HepG2 (cell line): ENCODE results near the gene M1AP. TPM values are rescaled to one million over a fixed set of nuclear protein-coding genes. Genes with fewer than 3 reads are reported as not detected.

Experiments
- ATAC-seq: fragments of 200-7000 bp; cut with Tn5 transposase; 3 replicates; pipeline ENCODE4 v1.9.1; 2020; ENCODE audit warnings: mild to moderate bottlenecking, moderate library complexity
- BruUV-seq: library from RNA; stranded (reverse); fragments of 400-500 nt; replicated peaks from 2 replicates; lab custom pipeline; 2021; lab: Mats Ljungman, UMichigan
- CTCF ChIA-PET: fragments of 300-600 bp; formaldehyde crosslinking; extraction: SDS; loops from one replicate; lab custom pipeline; 2021; ENCODE audit warnings: low total read pairs, inconsistent platforms, low intra/inter-chr PET ratio; lab: Yijun Ruan, JAX
- POLR2A ChIA-PET: fragments of 350-600 bp; sonication (Branson Sonifier 250); formaldehyde crosslinking; loops from one replicate; lab custom pipeline; 2020; ENCODE audit warnings: antibody characterized with exemption, inconsistent platforms; lab: Yijun Ruan, JAX
- DNase-seq: peaks from one replicate; pipeline ENCODE4 v3.0.0-alpha.2; 2015; ENCODE audit warnings: low spot score
- FAIRE-seq: peaks from 3 replicates; lab custom pipeline; 2011; peaks lifted over from hg19 to GRCh38; lab: Jason Lieb, UNC
- H2AFZ ChIP-seq: one replicate; pipeline ENCODE4 v1.6.1; 2011; ENCODE audit warnings: low read length, inconsistent platforms
- H3K27ac ChIP-seq: fragments of 300-600 bp; 3 replicates; pipeline ENCODE4 v1.8.0; 2011; ENCODE audit warnings: mixed run types, mild to moderate bottlenecking, mixed read lengths, low read length, inconsistent platforms; ENCODE audit not compliant: insufficient read depth; ENCODE audit errors: extremely low read length
- H3K27me3 ChIP-seq, 2 experiments: fragments of 200-600 bp in 1 of 2; 2 replicates in 1 of 2; 3 replicates in 1 of 2; pipeline versions ENCODE4 v1.6.0 to v1.8.0; 2011; ENCODE audit warnings: low read length in 2 of 2, mild to moderate bottlenecking in 2 of 2, moderate library complexity in 2 of 2, inconsistent platforms in 1 of 2; ENCODE audit not compliant: insufficient read depth in 2 of 2, control insufficient read depth in 1 of 2
- H3K36me3 ChIP-seq, 2 experiments: fragments of 200-600 bp in 1 of 2; replicated peaks in 1 of 2; 2 replicates in 1 of 2; 3 replicates in 1 of 2; pipeline versions ENCODE4 v1.5.1 to v1.8.0; 2011; ENCODE audit warnings: low read length in 2 of 2, inconsistent platforms in 1 of 2; ENCODE audit not compliant: insufficient read depth in 2 of 2, control insufficient read depth in 1 of 2
- H3K4me1 ChIP-seq: 2 replicates; pipeline ENCODE4 v1.5.1; 2012; ENCODE audit warnings: low read length, inconsistent platforms; ENCODE audit not compliant: insufficient read depth
- H3K4me2 ChIP-seq: 2 replicates; pipeline ENCODE4 v1.6.0; 2011; ENCODE audit warnings: low read depth, low read length, inconsistent platforms
- H3K4me3 ChIP-seq, 3 experiments: fragments of 200-600 bp in 1 of 3; sonication (generic), shearing (Covaris generic) in 1 of 3; replicated peaks in 1 of 3; 2 replicates each; pipeline ENCODE4 v1.5.1; 2011 to 2016; ENCODE audit warnings: low read length in 3 of 3, inconsistent platforms in 2 of 3, low read depth in 2 of 3, mild to moderate bottlenecking in 2 of 3, control low read depth in 1 of 3, mixed read lengths in 1 of 3; ENCODE audit not compliant: insufficient read depth in 1 of 3
- H3K79me2 ChIP-seq: one replicate; pipeline ENCODE4 v1.6.1; 2011; ENCODE audit warnings: low read length, inconsistent platforms; ENCODE audit not compliant: insufficient read depth
- H3K9ac ChIP-seq: 2 replicates; pipeline ENCODE4 v1.6.0; 2011; ENCODE audit warnings: mild to moderate bottlenecking, low read depth, low read length, inconsistent platforms; ENCODE audit not compliant: insufficient read depth
- H3K9me3 ChIP-seq: 2 replicates; pipeline ENCODE4 v1.5.1; 2012; ENCODE audit warnings: mild to moderate bottlenecking, low read length
- H4K20me1 ChIP-seq: 2 replicates; pipeline ENCODE4 v1.6.0; 2011; ENCODE audit warnings: inconsistent platforms, mild to moderate bottlenecking, low read length, moderate library complexity; ENCODE audit not compliant: insufficient read depth
- BRF2 ChIP-seq: sonication (generic); formaldehyde crosslinking; IDR thresholded peaks from 2 replicates; pipeline ENCODE4 v1.8.1; 2022; ENCODE audit warnings: mild to moderate bottlenecking, missing genetic modification reagents
- ELF3 ChIP-seq: IDR thresholded peaks from 2 replicates; pipeline ENCODE4 v1.6.1; 2016; ENCODE audit warnings: missing genetic modification reagents, missing compliant biosample characterization
- PHF21A ChIP-seq: sonication (generic); formaldehyde crosslinking; IDR thresholded peaks from 2 replicates; pipeline ENCODE4 v1.5.0; 2020; ENCODE audit warnings: mild to moderate bottlenecking, missing genetic modification reagents
- PREB ChIP-seq: sonication (generic); formaldehyde crosslinking; IDR thresholded peaks from 2 replicates; pipeline ENCODE4 v1.4.0; 2020; ENCODE audit warnings: missing genetic modification reagents
- SALL1 ChIP-seq: sonication (generic); formaldehyde crosslinking; IDR thresholded peaks from 2 replicates; pipeline ENCODE4 v1.8.0; 2022; ENCODE audit warnings: mild to moderate bottlenecking, missing genetic modification reagents
- WGBS: methylation state at CpG from one replicate; pipeline ENCODE4 v1.1.6; 2017; ENCODE audit warnings: low lambda C conversion rate; 5-methylcytosine and 5-hydroxymethylcytosine counted together
- in situ Hi-C: cut with HindIII; loops from 2 replicates; pipeline ENCODE4 v1.10.0; 2017; ENCODE audit warnings: low pct_unique_long_range_greater_than_20kb; ENCODE audit not compliant: extremely low pct_ligation_motif_present
- intact Hi-C: fragments of 100-400 bp; cut with micrococcal nuclease; formaldehyde crosslinking; loops from one replicate; pipeline ENCODE4 v1.10.0; 2022; ENCODE audit not compliant: unreplicated experiment
- polyA plus RNA-seq, 8 experiments: library from polyadenylated mRNA; depleted of rRNA in 3 of 8; stranded (reverse) in 7 of 8; unstranded in 1 of 8; fragments of >200 nt; fragmentation: Illumina TruSeq in 4 of 8; extraction: Trizol in 4 of 8; gene quantifications; 2 replicates each; pipeline versions ENCODE4 v1.2.1 to v1.2.3, GENCODE V29; 2011 to 2016; ENCODE audit warnings: low read depth in 4 of 8, missing spikeins in 1 of 8, mixed read lengths in 1 of 8; ENCODE audit not compliant: insufficient read depth in 1 of 8
- total RNA-seq, 5 experiments: library from RNA; depleted of rRNA; stranded (reverse); fragments of >200 nt; fragmentation: Illumina TruSeq; extraction: Trizol; gene quantifications; 2 replicates each; pipeline ENCODE4 v1.2.3, GENCODE V29; 2016; ENCODE audit warnings: low read depth in 1 of 5

Gene M1AP
- total and polyA plus RNA-seq, 2 of the 13 experiments (the other 11 are each of a cell fraction or from before 2014, with no cell fraction given) = not detected

- no peak for TF ChIP-seq PREB
- 0 out of 2 replicates have a peak, but pooled peaks have one; percentile 31 for TF ChIP-seq BRF2 (CRISPR knock-in tag)
These were observed 123.0 kb downstream of the M1AP start (continued) for GRCh38 chr2:74524955-74525716.

DNA sequence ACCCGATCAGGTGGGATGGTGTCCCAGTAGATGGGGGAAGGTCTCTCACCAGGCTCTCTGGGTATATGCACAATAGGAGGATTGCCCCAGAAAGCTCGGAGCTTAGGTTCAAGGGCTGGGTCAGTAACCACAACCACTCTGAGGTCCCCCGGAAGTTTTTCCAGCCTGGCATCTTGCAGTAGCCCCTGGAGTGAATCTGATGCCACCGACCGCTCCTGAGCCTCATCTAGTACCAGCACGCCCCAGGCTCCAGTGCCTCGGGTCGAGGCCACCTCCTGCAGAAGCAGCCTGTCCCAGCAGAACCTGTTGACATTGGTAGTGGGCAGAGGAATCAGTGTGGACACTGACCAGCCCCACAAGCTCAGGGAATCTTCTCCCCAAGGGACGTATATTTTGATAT lies 124.1 kb downstream of the M1AP start:
- H3K4me3 ChIP-seq = no peak overlapping the region
- FAIRE-seq (no peak), DNase-seq (no peak), ATAC-seq (no peak)
- no peaks in the 10 kb centered on the region for H4K20me1 ChIP-seq
- H3K27me3 ChIP-seq = no peaks in the 10 kb centered on the region; a peak in 1 of 5 replicates
- ChIA-PET CTCF (no interaction called here), POLR2A (interaction anchor here (1.2 kb wide), 1 partner anchor 20 kb away, joined by 3 read pairs; no protein-coding TSS in a partner anchor)
- H3K36me3 ChIP-seq = peaks cover 23 to 48% of the 10 kb centered on the region in 2 experiments
- 97% methylated on average over 9 of the region's 9 CpGs for WGBS
- peaks cover 59% of the 10 kb centered on the region for H3K4me1 ChIP-seq
- no peak overlapping the region for H3K27ac ChIP-seq
- intact Hi-C loops = no loop called here
- in situ Hi-C loops = no loop called here
- no peak overlapping the region for H3K4me2 ChIP-seq
- no peak overlapping the region for H2AFZ ChIP-seq
- no peak overlapping the region for H3K9ac ChIP-seq
- no peaks in the 10 kb centered on the region for H3K9me3 ChIP-seq
- no peak for TF ChIP-seq ELF3 (CRISPR knock-in tag)
- TF ChIP-seq PHF21A (CRISPR knock-in tag) = 0 out of 2 replicates have a peak, but pooled peaks have one; percentile 13
- peak; percentile 21; the same call in 1 of the 2 replicates for TF ChIP-seq SALL1
- no TSS peak for BruUV-seq
- H3K79me2 ChIP-seq = peaks cover 40% of the 10 kb centered on the region
